NCI-H526 treated with DMSO at 0.1 percent for 48 hours (cell line): ENCODE results near the gene SFSWAP.
"Not testable (repeated sequence)": the region's sequence is repeated elsewhere in the genome, so short reads cannot be mapped to it uniquely, and the experiment has no call there.

Source experiments
- DNase-seq: peaks from one replicate; lab custom pipeline; 2025; lab: John Stamatoyannopoulos, UW

The SFSWAP gene

DNA sequence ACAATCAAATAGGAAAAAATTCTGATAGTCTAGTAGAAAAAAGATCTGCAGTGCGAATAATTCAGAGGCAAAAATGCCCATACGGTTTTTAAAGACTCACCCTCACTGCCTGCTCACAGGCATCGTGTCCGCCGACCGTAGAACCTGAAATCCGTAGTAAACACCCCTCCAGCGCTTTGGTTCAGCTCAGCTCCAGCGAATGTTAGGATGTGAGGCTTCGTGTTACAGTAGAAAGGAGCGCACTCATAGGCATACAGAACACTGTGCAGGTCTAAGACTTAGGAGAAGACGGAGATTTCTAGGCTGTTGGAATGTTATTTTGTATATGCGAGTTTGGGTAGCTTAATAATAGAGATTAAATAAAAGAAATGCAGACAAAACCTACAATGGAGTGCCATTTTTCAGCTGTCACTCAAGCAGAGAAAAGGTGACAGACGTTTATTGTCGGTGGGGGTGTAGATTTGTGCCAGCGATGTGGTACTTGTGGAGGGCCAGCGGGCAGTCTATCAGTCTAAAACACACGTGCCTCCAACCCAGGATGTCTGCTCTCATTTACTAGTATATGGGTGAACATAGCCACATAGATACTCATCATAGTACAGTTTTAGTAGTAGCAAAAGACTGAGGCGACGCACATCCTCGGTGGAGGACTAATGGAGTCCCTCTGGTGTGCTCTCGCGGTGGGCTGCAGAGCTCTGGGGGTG lies 25.7 kb downstream of the SFSWAP start:
- no peak for DNase-seq

DNA sequence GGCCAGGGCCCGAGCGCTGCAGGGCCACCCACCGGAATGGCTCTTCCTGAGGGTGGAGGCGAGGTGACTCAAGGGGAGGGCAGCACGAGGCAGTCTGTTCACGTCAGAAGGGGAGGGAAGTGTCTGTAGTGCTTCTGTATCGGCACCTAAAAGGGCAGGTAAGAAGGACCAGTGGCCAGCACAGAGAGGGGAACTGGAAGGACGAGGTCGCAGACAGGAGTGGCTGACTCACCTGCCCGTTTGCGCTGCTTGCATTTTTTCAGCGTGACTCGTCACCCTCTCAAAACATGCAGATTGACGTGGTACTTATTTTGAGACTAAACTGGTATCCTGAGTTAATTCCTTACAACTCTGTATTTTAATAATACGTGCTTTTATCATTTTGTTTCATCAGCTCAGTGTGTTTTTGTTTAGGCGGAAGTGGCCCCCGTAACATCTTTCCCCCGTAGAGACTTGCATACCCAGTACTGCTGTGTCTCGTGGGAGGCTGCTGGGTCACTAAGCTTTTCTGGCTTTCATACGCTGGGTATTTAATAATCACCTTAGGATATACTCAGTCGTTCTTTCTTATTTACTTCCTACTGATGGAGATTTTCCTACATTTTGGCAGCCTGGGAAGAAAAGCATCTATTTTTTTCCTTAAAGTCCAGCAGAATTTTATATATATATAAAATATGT lies 26.4 kb downstream of the SFSWAP start:
- DNase-seq: no peak

DNA sequence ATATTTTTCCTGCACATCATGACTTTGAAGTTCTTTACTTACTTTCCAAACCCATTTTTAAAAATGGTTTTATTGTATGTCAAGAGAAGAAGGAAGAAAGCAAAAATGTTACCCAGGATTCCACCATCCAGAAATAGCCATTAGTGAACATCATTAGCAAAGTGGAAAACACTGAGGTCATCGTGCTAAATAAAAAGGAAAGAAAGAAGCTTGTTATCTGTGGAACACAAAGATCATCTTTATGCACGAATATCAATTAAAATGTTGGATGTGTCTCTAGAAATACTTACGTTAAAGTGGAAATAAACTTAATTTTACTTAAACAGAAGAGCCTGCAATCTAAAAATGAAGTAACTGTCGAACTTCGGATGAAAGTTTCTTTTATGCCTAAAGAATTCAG lies 27.3 kb downstream of the SFSWAP start:
- DNase-seq: no peak

DNA sequence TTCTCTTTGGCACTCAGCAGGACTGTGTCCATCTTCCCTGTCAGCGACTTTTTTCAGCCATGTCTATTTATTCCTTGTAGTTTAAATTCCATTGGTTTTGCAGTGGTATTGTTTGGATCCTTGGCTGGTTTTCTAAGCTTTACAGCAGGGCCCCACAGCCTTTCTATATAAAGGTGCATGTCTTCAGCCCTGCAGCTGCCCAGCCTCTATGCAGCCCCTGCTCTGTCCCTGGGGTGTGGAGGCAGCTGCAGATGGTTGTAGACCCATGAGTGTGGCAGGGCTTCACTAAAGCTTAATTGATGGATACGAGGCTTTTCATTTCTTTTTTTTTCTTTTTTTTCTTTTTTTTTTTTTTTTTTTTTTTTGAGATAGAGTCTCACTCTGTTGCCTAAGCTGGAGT lies 29.7 kb downstream of the SFSWAP start:
- DNase-seq: no peak

DNA sequence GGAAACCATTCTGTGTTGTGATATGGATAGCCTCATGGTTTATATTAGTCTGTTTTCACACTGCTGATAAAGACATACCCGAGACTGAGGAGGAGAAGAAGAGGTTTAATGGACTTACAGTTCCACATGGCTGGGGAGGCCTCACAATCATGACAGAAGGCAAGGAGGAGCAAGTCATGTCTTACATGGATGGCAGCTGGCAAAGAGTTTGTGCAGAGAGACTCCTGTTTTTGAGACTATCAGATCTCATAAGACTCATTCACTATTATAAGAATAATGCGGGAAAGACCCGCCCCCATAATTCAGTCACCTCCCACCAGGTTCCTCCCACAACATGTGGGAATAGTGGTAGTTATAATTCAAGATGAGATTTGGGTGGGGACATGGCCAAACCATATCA lies 31.9 kb downstream of the SFSWAP start:
- not testable (repeated sequence) for DNase-seq

DNA sequence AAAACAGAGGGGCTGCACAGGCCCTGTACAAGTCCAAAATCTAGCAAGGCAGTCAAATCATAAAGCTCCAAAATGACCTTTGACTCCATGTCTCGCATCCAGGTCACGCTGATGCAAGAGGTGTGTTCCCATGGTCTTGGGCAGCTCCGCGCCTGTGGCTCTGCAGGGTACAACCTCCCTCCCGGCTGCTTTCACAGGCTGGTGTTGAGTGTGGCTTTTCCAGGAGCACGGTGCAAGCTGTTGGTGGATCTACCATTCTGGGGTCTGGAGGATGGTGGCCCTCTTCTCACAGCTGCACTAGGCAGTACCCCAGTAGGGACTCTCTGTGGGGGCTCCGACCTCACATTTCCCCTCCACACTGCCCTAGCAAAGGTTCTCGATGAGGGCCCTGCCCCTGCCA lies 32.5 kb downstream of the SFSWAP start:
- not testable (repeated sequence) for DNase-seq

DNA sequence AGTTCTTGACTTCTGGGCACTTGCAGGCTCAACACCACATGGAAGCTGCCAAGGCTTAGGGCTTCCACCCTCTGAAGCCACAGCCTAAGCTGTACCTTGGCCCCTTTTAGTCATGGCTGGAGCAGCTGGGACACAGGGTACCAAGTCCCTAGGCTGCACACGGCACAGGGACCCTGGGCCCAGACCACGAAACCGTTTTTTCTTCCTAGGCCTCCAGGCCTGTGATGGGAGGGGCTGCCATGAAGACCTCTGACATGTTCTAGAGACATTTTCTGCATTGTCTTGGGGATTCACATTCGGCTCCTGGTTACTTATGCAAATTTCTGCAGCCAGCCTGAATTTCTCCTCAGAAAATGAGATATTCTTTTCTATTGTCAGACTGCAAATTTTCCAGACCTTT lies 33.0 kb downstream of the SFSWAP start:
- not testable (repeated sequence) for DNase-seq

DNA sequence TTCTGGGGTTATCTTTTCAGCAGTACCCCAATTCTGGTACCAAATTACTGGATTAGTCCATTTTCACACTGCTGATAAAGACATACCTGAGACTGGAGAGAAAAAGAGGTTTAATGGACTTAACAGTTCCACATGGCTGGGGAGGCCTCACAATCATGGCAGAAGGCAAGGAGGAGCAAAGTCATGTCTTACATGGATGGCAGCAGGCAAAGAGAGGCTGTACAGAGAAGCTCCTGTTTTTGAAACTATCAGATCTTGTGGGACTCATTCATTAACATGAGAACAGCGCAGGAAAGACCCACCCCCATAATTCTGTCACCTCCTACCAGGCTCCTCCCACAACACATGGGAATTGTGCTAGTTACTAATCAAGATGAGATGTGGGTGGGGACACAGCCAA lies 33.8 kb downstream of the SFSWAP start:
- not testable (repeated sequence) for DNase-seq

DNA sequence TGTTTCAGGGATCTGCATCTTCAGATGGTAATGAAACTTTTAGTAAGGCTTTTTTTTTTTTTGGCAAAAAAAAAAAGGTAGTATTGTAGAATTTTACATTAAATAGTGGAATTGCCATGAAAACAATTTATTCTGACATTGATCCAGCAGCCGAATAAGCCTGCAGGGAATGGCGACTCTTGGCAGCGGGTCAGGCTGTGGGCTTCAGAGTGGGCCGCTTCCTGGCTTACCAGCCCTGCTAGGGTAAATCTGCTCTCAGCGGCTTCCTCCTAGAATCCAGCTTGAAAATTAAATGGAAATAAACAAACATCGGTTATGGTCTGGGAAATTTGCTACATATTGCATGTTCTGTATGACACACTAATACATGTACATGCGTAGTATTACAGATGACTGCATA lies 34.8 kb downstream of the SFSWAP start:
- DNase-seq: no peak

DNA sequence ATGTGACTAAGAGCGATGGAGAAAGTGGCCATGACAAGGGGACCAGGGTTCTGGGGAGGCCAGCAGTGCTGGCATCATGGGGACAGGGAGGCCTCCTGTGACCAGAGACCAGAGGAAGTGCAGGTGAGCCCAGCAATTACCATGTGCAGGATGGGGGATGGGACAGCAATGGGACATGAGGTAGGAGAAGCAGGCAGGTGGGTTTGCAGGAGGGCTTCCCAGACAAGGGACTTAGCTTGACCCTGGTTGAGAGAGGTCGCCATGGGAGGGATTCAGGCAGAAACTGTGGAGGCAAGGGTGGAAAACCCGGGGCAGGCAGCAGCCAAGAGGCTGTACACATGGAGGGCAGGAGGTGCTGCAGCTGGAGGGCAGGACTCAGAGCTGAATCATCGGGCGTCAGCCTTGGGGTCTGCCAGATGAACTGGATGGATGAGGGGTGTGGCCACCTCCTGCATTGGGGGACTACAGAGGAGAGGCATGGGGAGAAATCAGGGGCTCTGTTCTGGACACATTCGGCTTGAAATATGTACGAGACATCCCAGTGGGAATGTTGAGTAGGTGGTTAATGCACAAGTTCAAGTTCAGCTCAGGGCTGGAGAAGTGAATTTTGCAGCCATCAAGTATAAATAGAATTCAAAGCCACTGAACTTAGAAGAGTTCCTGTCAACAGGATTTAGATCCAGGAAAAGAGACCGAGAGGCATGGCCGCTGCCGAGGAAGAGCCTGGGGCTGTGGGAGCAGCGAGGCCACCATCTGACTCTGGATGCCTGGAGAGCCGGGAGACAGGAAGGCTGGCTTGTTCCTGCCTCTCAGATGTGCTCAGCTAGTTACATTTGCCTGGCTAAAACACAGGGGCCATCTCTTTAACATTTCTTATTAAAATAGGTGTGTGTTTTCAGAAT lies 36.6 kb downstream of the SFSWAP start:
- DNase-seq: no peak

DNA sequence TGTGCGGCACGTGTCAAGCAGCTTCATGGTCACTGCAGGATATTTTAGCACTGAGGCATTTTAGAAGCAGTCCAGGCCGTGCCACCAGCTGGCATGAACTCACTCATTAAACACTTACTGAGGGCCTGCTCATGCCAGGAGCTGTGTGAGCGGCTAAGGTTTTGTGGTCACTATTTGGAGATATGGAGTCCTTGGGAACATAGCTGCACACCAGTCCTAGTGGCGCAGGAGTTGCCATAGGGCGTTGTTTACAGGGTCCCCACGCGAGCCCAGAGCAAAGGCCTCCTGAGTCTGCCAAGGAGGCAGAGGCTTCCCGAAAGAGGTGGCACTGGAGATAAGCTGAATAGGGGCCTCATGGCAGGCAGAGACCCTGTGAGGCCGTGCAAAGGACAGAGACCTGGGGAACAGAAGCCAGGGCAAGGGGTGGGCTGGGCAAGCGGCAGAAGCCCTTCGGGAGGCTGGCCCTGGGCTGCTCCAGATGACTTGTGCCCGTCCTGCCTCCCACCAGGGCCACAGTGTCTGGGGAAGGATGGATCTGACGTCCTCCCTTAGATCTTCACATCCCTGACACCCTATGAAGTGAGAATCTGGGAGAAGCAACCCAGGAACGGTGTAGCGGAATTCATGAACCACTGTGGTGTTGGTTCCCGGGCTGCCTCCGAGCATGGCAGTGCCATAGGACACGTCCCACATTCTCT lies 38.9 kb downstream of the SFSWAP start:
- DNase-seq: no peak

DNA sequence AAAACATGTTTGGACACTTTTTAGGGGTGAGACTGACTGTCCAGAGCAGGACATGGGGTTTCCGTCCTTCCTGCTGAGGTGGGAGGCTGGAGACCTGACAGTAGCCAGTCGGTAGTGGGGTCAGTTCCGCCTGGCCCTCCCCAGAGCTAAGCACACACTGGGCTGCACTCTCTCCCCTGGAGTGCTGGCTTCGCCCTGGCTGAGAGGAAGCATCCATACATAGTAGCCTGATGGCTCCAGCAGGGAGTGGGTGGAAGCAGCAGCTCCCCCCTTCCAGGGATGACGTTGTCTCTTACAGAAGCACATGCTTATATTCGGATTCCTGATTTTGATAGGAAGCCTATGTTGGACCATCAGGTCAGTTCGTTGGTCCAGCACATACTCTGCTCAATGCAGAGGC lies 40.4 kb downstream of the SFSWAP start:
- DNase-seq: no peak

DNA sequence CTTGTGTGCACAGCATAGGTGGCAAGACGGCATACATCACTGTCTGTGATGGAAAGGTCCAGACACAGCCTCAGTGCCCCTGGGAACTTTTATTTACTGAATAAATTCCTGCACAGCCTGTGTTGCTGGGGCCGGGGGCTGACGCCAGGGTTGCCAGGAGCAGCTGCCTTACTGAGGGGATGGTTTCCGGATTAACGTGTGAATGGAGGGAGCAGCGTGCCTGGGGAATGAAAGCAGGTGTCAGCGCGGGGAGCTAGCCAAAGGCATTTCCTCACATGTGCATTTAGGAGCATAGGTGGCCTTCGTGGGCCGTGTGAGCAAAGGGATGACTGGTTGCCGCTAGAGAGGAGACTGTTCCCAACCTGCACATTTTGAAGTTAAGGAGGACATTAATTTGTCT lies 41.6 kb downstream of the SFSWAP start:
- no peak for DNase-seq

DNA sequence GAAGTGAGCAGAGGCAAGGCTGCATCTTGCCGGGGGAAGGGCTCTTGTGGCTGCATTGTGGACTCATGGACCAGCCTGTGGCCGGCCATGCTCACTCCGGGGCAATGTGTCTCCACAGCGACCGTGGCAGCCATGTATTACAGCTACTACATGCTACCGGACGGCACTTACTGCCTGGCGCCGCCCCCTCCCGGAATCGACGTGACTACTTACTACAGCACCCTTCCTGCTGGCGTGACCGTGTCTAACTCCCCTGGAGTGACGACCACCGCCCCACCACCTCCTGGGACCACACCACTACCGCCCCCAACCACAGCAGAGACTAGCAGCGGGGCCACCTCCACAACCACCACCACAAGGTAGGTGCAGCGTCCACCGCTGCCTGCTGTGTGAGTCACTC lies 42.1 kb downstream of the SFSWAP start:
- no peak for DNase-seq

DNA sequence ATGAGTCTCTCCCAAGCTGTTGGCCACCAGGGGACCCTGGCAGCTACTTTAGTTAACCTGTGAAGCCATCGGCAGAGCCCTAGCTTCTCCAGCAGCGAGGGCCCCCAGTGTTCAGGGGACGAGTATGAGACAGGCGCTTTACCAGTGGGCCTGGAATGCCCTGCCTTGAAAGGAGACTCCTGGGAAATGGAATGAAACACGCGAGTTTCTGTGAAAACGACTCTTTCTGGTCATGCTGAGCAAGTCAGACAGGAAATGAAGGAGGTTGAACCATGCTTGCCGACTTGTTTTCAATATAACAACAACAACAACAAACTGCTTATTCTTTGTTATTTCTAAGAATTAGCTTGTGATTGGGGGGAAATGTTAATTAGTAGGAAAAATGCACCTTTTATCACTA lies 42.9 kb downstream of the SFSWAP start:
- DNase-seq: no peak

DNA sequence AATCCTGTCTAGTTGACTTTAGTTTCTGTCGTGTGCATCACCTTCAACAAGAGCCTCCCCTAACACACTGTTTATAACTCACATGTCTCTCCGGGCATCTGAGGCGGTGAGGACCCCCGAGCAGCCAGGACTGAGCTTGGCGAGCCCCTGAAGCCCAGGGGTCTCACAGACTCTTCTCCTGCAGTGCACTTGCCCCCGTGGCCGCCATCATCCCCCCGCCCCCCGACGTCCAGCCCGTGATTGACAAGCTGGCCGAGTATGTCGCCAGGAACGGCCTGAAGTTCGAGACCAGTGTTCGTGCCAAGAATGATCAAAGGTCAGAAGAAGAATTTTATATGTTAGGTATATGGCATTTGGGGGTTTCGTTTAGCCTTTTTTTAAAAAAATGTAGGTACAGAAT lies 43.3 kb downstream of the SFSWAP start:
- DNase-seq: no peak

DNA sequence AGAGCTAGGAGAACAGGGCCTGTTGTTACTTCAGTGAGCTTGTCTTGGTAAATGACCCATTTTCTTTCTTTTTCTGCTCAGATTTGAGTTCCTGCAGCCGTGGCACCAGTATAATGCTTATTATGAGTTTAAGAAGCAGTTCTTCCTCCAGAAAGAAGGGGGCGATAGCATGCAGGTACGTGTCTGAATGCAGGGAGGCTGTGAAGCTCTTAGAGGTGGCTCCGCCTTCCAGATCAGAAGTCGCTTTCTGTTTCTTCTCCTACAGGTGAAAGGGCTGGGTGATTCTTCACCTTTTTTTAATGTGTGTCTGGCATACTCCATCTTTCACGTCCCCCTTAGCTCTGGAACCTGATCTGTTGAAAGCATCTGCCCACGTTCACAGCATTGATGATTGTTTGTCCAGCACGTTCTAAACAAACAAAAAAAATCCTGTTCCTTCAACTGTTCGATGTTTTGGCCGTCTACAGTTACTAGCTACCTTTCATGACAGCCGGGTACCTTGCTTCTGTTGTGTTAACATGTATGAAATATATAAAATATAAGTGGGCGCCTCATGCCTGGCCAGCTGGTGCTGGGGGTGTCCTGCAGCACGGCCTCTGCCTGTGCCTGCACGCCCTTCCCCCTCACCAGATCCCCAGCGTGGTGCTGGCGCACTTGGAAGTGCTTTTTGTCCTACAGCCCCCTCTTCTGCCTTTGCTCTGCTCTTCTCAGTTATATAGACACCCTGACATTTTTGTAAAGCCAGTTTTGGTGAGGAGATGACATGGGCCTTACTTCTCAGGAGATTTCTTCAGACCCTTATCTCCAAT lies 44.6 kb downstream of the SFSWAP start:
- peak; percentile 54 for DNase-seq

DNA sequence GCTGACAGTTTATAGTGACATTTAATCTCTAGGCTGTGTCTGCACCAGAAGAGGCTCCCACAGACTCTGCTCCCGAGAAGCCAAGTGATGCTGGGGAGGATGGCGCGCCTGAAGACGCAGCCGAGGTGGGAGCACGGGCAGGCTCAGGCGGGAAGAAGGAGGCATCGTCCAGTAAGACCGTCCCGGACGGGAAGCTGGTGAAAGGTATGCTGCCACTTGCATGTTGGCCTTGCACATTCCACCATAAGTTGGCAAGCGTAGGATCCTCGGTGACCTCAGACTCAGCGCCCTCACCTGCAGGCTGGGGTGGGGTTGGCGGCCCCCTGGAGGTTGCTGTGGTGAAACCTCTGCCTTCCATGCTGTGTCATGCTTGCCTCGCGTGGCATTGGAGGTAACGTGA lies 45.6 kb downstream of the SFSWAP start:
- DNase-seq: no peak

DNA sequence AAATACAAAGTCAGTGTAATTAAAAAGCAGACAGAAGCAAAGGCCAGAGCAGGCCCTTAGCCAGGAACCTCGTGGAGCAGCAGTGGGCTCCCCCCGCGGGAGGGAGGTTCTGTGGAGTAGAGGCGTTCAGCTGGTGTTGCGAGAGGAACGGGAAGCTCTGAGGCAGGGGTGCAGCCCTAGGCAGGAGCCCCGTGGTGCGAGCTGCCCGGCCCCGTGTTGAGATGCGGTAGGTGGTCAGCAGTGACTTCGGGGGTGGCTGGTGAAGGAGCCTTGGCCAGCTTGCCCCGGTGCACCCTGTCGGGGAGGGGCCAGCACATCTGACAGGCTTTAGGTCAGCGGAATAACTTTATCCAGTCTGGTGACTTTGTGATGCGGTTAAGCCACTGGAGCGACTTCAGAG lies 46.2 kb downstream of the SFSWAP start:
- DNase-seq: no peak

DNA sequence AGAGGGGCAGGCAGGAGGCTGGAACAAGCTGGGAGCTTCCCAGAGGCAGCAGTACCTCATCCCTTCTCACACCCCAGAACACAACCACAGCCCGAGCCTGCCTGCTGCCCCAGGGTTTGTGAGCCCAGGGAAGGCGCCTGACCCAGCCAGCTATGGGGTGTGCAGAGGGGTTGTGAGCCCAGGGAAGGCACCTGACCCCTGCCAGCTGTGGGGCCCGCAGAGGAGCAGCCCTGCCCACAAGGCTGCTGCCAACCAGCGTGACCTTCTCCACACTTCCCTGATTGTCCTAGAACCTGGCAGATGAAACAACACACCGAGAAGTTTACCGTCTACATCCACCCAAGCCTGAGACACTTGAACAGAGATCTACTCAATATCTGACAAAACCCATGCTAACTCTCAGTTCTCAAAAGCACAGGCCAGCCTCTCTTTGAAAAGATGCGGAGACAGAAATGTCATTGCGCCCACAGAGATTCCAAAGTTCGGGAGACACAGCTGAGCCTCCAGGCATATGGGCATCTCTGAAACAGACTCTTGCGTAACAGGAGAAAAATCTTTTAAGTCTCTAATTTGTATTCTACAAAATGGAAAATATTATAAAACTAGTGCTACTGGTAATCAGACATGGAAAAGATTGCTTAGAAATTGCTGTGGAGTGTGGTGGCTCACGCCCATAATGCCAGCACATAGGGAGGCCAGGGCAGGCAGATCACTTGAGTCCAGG lies 47.3 kb downstream of the SFSWAP start:
- DNase-seq: no peak

DNA sequence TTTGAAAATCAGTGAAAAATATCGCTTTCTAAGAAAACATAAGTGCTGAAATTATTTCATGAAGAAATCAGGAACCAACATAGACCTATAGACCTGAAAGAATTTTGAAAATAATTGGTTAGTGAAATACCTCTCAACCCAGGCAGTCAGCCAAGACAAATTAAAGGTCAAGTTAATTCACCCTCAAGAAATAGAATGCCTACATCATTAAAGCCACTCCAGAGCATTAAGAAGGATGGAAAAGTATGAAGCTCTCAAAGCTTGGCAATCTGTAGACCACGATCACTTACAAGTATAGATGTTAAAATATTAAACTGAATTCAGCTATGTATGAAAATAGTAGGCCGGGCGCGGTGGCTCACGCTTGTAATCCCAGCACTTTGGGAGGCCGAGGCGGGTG lies 48.3 kb downstream of the SFSWAP start:
- no peak for DNase-seq
